GM21447 (cell line): ENCODE results near the gene TFEC.
"Not testable (repeated sequence)": the region's sequence is repeated elsewhere in the genome, so short reads cannot be mapped to it uniquely, and the experiment has no call there.

Experiments
- ATAC-seq: cut with Tn5 transposase; IDR thresholded peaks from one replicate; pipeline ENCODE4 v1.9.1; 2021; ENCODE audit not compliant: unreplicated experiment

Gene TFEC, protein sequence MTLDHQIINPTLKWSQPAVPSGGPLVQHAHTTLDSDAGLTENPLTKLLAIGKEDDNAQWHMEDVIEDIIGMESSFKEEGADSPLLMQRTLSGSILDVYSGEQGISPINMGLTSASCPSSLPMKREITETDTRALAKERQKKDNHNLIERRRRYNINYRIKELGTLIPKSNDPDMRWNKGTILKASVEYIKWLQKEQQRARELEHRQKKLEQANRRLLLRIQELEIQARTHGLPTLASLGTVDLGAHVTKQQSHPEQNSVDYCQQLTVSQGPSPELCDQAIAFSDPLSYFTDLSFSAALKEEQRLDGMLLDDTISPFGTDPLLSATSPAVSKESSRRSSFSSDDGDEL

DNA sequence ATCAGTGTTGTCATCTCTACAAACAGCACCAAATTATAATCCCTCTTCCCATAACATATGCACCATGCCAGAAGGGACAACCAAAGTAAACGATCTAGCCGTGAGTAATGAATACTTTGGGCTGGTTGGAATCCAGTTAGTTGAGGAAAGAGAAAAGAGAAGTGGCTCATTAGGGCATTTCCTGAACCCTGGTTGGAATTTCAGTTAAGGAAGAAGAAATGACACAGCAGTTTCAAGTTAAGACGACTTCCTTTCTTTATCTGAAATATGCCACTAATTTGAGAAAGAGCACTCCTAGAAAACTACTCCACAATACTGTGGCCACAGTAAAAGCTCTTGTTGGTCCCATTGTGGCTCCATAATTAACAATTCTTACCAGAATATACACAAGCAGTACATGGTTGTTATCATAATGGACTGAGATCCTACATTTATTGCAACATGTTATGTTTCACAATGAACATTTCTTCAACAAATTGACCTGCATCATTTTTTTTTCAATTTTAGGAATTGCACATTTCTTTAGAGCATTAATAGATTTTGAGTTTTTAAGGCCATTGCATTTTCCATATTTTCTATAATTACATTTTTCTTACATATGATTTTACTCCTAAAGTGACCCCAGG is at the start of gene TFEC:
Gene TFEC, minus strand, starts transcription at position 113 of the 626 bp plus-strand sequence. CDS start 46,322 bp downstream, outside the sequence.
- no peak for ATAC-seq

DNA sequence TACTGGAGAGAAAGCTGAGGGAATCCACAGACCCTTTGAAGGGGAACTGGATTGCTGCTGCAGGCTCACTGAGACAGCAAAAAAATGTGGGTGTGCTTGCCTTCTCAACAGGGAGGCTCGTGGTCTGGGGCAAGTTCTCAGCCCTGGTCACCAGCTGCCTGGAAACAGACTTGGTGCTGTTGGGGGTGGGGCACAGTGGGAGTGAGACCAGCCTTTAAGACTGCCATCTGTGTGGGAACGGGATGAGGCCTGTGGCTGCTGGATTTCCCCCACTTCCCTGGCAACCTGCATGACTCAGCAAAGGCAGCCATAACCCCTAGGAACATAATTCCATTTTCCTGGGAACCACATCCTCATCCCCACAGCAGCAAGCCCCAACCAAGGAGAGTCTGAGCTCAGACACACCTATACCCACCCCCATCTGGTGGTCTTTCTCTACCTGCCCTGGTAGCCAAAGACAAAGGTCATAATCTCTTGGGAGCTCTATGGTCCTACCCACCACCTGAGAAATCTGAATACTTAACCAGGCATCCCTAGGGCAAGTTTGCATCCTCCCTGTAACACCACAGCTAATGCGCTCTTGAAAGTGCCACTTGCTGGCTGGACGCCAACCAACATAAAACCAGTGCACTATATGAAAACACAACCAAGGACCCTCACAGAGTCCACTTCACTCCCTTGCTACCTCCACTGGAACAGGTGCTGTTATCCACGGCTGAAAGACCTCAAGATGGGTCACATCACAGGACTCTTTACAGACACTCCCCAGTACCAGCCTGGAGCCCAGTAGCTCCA is 45.0 kb upstream of the TFEC start:
- ATAC-seq: no peak

DNA sequence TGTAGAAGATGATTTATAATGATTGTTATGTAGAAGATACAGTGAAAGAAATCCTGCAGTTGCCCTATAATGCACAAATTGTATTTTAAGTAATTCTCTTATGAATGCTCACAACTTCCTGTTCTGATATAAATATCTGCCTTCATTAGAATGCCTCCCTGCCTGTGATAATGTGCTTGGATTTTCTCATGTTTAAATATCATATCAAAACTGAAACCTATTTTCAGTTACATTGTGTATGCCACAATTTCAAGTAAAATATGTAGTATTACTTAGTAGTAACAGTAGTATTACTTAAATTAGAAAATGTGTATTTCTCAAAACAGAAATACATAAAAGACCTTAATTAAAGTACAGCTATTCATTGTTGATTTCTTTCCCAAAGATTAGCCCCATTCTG is 41.1 kb upstream of the TFEC start:
- no peak for ATAC-seq

DNA sequence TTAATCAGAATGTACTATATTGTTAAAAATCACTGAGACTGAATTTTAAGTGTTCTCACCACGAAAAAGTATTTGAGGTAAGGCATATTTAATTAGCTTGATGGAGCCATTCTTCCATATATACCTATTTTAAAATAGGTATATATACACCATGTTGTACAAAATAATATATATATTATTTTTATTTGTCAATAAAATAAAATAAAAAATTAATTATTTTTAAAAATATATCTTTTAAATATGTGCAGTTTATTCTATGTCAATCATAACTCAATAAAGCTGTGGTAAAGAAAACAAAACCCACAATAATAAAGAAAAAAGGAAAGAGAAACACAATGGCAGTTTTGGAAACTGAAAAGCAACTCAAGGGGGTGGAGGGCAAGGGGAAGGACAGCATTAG is 33.6 kb upstream of the TFEC start:
- no peak for ATAC-seq

DNA sequence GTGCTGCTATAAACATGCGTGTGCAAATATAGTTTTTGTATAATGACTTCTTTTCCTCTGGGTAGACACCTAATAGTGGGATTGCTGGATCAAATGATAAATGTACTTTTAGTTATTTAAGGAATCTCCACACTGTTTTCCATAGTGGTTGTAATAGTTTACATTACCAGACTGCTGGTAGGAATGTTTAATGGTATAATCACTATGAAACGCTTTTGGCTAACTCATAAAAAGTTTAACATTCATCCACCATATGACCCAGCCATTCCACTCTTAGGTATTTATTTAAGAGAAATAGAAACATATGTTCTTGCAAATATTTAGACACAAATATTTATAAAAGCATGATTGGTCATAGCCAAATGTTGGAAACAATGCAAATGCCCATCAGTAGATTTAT is 32.1 kb upstream of the TFEC start:
- ATAC-seq: no peak

DNA sequence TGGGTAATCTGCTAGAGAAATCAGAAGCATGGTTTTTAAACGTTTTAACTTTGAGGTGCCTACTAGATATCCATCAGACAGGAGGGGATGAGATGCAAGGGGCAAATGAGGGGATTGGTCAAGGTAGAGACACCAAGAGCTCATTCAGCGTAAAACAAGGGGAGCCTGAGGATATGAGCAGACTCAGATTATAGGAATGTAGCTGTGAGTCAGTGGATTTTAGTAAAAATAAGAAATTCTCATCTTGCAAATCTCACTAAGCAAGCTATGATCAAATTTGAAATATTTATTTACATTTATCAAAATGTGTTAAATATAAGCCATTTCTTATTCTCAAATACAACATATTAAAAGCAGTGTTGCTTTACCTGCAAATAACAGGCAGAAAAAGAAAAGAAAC is 21.4 kb upstream of the TFEC start:
- ATAC-seq: no peak

DNA sequence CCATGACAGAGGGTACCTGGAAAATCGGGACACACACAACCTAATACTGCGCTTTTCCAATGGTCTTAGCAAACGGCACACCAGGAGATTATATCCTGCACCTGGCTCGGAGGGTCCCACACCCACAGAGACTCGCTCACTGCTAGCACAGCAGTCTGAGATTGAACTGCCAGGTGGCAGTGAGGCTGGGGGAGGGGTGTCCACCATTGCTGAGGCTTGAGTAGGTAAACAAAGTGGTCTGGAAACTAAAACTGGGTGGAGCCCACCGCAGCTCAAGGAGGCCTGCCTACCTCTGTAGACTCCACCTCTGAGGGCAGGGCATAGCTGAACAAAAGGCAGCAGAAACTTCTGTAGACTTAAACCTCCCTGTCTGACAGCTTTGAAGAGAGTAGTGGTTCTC is 16.7 kb upstream of the TFEC start:
- not testable (repeated sequence) for ATAC-seq

DNA sequence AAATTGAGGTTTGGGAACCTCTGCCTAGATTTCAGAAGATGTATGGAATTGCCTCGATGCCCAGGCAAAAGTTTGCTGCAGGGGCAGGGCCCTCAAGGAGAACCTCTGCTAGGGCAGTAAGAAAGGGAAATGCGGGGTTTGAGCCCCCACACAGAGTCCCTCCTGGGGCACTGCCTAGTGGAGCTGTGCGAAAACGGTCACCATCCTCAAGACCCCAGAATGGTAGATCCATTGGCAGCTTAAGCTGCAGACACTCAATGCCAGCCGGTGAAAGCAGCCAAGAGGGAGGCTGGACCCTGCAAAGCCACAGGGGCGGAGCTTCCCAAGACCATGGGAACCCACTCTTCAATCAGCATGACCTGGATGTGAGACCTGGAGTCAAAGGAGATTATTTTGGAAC is 15.0 kb upstream of the TFEC start:
- no peak for ATAC-seq

DNA sequence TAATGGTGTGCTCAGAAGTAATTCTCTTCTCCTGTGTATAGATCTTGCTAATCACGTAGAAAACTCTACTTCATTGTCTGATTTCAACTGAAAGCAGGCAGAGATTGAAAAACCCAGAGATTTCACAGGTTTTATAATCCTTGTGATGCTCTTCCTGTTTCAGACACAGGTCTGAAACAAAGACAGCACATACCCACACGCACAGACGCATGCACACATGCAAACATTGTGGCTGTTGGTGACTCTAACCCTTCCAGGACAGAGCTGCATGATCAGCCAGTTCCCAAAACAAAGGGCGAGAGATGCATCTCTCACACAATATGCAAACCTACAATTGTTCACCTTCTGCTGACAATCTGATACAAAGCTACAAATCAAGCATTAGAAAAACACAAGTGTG is 11.1 kb upstream of the TFEC start:
- peak; percentile 99 for ATAC-seq

DNA sequence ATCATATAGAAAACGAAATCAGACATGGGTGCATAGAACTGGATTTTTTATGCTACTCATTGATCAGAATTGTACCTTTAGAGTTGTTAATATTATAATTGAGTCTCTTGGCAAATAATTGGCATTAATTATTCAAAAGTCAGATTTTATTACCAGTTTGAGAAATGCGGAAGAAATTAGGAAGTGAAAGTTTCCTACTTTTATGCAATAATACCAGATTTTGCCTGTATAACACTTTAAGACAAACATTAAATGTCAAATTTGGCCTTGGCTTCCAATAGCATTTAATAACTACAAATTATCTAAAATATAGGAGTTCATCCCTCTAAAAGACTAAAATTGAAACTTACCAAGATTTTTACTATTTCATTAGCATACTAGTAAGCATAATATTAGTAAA is 6.8 kb upstream of the TFEC start:
- ATAC-seq: no peak

DNA sequence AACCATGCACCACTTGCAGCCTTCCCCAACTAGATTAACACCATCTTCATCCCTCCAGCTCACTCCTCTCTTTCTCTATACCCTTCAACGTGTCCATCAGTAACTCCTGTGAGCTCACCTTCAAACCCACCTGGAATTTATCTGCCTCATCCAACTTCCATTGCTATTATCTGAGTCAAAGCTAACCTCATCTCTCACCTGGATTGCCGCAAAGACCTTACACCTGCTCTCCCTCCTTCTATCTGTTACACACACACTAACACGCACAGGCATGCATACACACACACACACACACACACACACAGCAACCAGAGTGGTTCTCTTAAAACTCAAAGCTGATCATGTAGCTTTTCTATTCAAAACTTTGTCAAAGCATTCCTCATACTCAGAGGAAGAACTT is 3.8 kb upstream of the TFEC start:
- ATAC-seq: no peak

DNA sequence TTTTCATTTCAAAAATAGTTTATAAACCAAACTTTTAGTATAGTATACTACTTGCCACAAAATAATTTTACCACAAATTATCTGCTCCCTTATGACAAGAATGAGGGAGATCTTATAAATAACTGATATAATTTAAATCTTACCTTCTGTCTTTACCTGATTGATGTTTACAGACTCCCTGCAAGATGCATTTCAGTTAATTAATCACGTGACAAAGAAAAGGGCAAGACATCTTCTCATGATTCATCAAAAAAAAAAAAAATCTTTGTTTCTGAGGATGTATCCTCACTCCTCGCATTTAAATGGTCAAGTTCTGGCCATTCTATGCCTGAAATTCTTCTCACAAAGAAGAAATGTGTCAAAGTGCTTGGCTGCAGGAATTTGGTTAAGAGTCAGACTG is 2.3 kb upstream of the TFEC start:
- no peak for ATAC-seq

DNA sequence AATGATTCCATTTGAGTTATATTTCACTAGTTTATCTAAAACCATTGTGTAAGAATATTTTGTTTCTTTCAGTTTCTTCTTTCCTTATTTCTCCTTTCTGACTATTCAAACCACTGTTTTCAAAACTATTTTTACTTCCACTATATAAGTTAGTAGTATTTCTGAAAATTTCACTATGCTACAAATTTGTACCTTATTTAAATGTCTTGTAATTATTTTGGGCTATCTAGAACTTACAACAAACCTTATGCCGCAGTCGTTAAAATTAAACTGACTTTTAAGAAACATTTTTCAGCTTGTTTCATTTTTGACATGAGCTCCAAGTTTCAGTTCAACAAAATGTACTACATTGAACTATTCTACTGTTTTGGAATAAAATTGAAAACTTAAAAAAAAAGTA is 1.8 kb downstream of the TFEC start:
- peak; percentile 73 for ATAC-seq

DNA sequence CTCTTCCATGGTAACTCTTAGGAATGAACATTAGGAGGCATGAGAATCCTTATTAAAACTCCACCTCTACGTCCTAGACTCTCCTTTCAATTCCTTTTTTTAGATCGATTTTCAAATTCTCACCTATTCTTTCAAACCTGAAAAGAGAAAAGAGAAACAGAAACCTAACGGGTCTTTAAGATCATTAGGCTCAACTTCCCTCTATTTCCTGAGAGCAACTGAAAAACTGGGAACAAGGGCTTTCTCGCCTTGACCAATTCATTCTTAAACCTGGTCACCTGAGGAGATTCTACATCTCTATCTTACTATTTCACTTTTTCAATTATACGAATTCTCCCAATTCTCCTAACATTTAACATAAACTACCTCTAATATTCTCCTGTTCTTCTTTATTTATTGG is 2.8 kb downstream of the TFEC start:
- no peak for ATAC-seq

DNA sequence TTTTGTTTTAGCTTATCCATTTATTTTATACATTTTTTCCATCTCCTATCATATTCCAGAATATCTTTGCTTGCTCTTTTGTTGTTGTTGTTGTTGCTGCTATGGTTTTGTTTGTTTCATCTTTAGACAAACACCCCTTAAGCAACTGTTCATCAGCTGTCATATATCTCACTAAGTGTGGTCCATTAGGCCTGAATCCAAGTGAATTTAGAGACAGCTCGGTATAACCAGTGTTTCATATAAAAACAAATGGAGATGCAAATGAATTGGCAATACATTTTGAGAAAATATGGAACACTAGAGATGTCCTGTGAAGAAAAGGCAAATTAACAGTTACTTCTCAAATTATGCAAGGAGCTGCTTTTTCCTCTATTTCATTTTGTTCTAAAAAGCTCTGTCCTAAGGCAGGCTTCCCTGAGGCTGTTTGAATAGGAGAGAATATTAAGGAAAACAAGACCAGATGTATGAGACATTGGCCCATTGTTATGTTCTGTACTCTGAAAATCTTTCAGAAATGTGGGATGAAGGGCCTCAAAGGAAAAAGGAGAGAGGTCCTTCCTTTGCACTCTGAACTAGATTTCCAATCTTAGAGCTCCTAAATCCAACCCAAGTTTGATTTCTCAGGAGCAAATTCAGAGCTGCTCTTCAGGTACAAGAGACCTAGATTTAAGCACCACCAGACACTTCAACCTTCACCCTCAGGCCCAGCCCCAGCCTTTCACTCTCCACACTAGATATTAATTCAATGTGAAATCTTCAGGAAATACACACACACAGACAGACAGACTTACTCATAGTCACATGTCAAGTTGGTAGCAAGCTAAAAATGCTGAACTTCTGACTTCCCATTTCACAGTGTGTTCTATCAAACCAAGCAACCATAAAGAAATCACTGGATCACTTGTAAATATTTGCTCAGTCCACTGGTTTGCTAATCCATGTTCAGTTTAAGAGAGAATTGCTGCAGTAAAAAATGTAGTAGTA is 5.4 kb downstream of the TFEC start:
- ATAC-seq: no peak

DNA sequence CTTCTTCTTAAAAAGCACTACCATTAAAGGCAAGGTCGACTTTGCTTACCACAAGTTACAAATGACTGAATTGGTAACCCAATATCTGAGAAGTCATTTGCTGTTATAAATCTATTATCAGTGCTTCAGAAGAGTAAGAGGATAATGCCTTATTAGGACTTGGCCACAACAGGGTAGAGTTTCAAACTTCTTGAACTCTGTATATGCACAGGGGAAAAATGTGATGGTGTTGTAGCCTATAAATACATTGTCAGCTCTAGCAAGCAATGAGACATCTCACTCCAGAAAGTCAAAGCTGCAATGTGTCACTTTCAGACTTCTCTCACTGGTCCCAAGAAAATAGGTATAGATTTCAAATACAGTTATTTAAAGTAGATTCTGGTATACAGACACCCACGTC is 9.3 kb downstream of the TFEC start:
- ATAC-seq: peak; percentile 76

DNA sequence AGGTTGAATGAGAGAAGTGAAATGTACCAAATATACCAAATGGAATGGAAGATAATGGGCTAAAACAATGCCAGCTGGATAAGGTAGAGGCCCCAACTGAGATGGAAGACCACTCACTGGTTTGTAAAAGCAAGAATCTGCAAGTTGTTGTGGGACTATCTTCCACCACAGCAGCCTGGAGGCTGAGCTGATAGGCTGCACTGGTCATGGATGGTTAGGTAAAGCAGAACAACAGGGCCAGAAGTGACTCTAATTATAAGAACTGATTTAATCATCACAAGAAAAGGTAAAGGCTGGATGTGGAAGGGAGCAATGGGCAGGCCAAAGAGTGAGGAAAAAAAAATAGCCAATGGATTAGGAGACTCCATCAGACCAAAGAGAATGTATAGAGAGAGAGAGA is 11.8 kb downstream of the TFEC start:
- ATAC-seq: no peak

DNA sequence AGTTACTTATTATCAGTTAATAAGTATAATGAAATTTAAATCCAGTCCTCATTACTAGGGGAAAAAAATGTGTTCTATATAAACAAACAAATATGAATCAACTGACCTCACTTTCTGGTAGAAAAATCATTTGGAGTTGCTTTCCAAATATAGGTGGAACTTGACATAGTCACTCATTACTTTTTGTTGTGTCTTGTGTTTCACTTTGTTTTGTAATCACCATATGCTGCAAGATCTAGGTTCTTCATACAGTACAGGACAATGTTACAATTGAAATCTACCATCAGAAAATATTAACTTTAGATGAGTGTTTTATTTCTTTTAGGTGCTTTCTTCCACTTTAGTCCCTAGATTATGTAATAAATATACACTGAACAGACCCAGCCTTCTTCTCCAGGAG is 16.9 kb downstream of the TFEC start:
- ATAC-seq: no peak

DNA sequence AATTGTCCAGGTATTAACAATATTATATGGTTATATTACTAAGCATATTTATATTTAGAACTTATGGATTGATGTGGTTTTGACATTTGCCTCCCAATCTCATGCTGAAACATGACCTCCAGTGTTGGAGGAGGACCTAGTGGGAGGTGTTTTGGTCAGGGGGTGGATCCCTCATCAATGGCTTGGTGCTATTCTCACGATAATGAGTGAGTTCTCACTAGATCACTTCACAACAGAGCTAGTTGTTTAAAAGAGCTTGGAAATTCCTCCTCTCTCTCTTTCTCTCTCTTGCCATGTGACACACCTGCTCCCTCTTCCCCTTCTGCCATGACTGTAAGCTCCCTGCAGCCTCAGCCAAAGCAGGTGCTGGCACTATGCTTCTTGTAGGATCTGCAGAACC is 19.0 kb downstream of the TFEC start:
- no peak for ATAC-seq

DNA sequence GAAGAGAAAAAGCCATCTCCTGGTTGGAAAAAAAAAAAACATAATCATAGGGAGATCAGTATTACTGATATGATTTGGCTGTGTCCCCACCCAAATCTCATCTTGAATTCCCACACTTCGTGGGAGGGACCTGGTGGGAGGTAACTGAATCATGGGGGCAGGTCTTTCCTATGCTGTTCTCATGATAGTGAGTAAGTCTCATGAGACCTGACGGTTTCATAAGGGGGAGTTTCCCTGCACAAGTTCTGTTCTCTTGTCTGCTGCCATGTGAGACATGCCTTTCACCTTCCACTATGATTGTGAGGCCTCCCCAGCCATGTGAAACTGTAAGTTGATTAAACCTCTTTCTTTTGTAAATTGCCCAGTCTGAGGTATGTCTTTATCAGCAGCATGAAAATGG is 25.8 kb downstream of the TFEC start:
- not testable (repeated sequence) for ATAC-seq

DNA sequence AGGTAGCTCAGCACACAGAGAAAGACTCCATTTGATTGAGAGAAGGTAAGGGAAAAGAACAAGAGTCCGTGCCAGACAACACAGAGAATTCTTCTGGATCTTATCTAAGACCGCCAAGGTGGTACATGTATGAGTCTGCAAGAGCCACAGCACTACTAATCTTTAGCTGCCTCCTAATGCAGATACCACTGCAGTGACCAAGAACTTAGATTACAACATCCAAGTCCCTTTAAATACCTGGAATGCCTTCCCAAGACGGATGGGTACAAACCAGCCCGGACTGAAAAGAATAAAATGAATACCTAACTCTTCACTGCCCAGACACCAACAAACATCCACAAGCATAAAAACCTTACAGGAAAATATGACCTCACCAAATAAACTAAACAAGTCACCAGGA is 33.3 kb downstream of the TFEC start:
- ATAC-seq: no peak
